Stimulated activated CD4-positive, alpha-beta T cell treated with anti-CD3 and anti-CD28 coated beads, TNF-alpha, amount 100 ng/mL, for 24 hours (primary cell): ENCODE data around the gene GSTM1.

Experiments
- DNase-seq, 3 experiments: peaks; one replicate each; pipeline ENCODE4 v3.0.0-alpha.2; 2020; ENCODE audit warnings: low read depth in 3 of 3

GSTM1 gene

DNA sequence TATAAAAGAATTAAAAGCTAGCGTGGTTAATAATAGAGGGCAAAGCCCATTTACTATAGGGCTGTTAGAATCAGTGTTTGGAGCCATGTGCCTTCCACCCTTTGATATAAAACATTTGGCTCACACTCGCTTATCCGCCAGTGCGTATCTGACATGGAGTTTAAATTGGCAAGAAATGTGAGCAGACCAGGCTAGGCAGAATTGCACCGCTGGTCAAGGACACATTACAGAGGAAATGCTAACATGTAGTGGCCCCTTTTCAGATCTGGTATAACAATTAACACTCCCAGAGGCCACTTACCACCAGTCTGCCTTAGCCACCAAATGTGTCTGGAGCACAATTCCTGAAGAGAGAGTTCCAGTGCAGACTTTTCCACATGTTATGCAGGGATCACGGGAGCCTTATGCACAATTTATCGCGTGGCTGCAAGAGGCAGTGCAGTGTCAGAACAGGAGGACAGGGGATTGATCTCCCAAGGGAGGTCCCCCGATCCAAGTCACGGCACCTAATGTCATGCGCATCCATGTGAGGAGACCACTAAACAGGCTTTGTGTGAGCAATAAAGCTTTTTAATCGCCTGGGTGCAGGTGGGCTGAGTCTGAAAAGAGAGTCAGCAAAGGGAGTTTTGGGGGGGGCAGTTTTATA is 39.2 kb downstream of the GSTM1 start:
- no peak for DNase-seq

GRCh38 chr1:109728870-109729269 is 41.3 kb downstream of the GSTM1 start:
- DNase-seq, result no peak

GRCh38 chr1:109730666-109731065 is 43.0 kb downstream of the GSTM1 start:
- no peak for DNase-seq

- DNase-seq, result no peak
Measured at GRCh38 chr1:109732390-109732881, 44.8 kb downstream of the GSTM1 start.

GRCh38 chr1:109733236-109733870 is 45.7 kb downstream of the GSTM1 start:
- DNase-seq, result no peak

GRCh38 chr1:109739738-109740614 is 52.4 kb downstream of the GSTM1 start:
- DNase-seq, result peak; percentile 60 to 78 (median 62)

- no peak for DNase-seq
Measured at GRCh38 chr1:109740615-109741373, 53.2 kb downstream of the GSTM1 start, which contains the start of gene GSTM3. GSTM3 (minus strand) TSS chr1:109741038; CDS start chr1:109740287, 751 bp downstream.
